ENCODE results near the gene UQCRQ.

The UQCRQ gene

GRCh38 chr5:132866342-132867045 lies at the start of gene UQCRQ, which contains the start of gene GDF9:
Gene UQCRQ (plus strand): TSS chr5:132866642. CDS start chr5:132866882, 240 bp downstream.
Gene GDF9 (minus strand): TSS chr5:132866469. CDS start chr5:132864533, 1,936 bp downstream.
- peak; percentile 97 for DNase-seq

- DNase-seq: no peak
Observed at GRCh38 chr5:132817011-132817410, 49.4 kb upstream of the UQCRQ start.

GRCh38 chr5:132819468-132819867 lies 47.0 kb upstream of the UQCRQ start:
- DNase-seq: no peak

GRCh38 chr5:132820162-132820754 lies 46.2 kb upstream of the UQCRQ start:
- peak; percentile 80 for DNase-seq

- no peak for DNase-seq
Observed at GRCh38 chr5:132821350-132821749, 45.1 kb upstream of the UQCRQ start.

GRCh38 chr5:132821791-132822190 lies 44.7 kb upstream of the UQCRQ start:
- DNase-seq: no peak

GRCh38 chr5:132822650-132823480 lies 43.6 kb upstream of the UQCRQ start:
- no peak for DNase-seq

GRCh38 chr5:132823481-132824050 lies 42.9 kb upstream of the UQCRQ start:
- no peak for DNase-seq

- no peak for DNase-seq
Observed at GRCh38 chr5:132824426-132824825, 42.0 kb upstream of the UQCRQ start.

GRCh38 chr5:132825033-132825833 lies 41.2 kb upstream of the UQCRQ start:
- no peak for DNase-seq

GRCh38 chr5:132825834-132826391 lies 40.5 kb upstream of the UQCRQ start:
- DNase-seq: no peak

- no peak for DNase-seq
Observed at GRCh38 chr5:132826424-132827082, 39.9 kb upstream of the UQCRQ start.

- no peak for DNase-seq
Observed at GRCh38 chr5:132827943-132828673, 38.3 kb upstream of the UQCRQ start.

GRCh38 chr5:132828846-132829494 lies 37.5 kb upstream of the UQCRQ start:
- no peak for DNase-seq

- peak; percentile 67 for DNase-seq
Observed at GRCh38 chr5:132829742-132830435, 36.6 kb upstream of the UQCRQ start.

- peak; percentile 78 for DNase-seq
Observed at GRCh38 chr5:132830436-132831094, 35.9 kb upstream of the UQCRQ start, which contains the start of gene SHROOM1. Gene SHROOM1 (minus strand): TSS chr5:132830647. CDS start chr5:132826140, 4,507 bp downstream.

GRCh38 chr5:132831095-132831860 lies 35.2 kb upstream of the UQCRQ start:
- DNase-seq: no peak

- DNase-seq: no peak
Observed at GRCh38 chr5:132832612-132833011, 33.8 kb upstream of the UQCRQ start.
